Spleen (tissue), 11 donors: ENCODE data around the gene POC5. TPM values are rescaled to one million over a fixed set of nuclear protein-coding genes. Genes with fewer than 3 reads are reported as not detected.

Experiments used
- DNase-seq: peaks from one replicate; pipeline ENCODE4 v3.0.0-alpha.2; 2020
- H3K27ac ChIP-seq, 8 donors: fragments of 200-600 bp; sonication (generic) in 7 of 8; 1 replicate in 4 of 8; 2 replicates in 4 of 8; pipeline versions ENCODE4 v1.5.0 to v1.8.0; 2016 to 2021; ENCODE audit warnings: inconsistent platforms in 4 of 8, mild to moderate bottlenecking in 4 of 8, moderate library complexity in 1 of 8
- H3K27me3 ChIP-seq, 7 donors: fragments of 200-600 bp; sonication (generic) in 6 of 7; replicated peaks in 1 of 7; 1 replicate in 4 of 7; 2 replicates in 3 of 7; pipeline versions ENCODE4 v1.5.0 to v1.8.0; 2016 to 2021; ENCODE audit warnings: inconsistent platforms in 3 of 7, mild to moderate bottlenecking in 1 of 7
- H3K36me3 ChIP-seq, 6 donors: fragments of 200-600 bp; sonication (generic) in 5 of 6; 1 replicate in 4 of 6; 2 replicates in 2 of 6; pipeline versions ENCODE4 v1.5.0 to v1.8.0; 2016 to 2021; ENCODE audit warnings: inconsistent platforms in 2 of 6
- H3K4me1 ChIP-seq, 6 donors: fragments of 200-600 bp; sonication (generic) in 5 of 6; 1 replicate in 3 of 6; 2 replicates in 3 of 6; pipeline versions ENCODE4 v1.5.0 to v1.8.0; 2016 to 2021; ENCODE audit warnings: inconsistent platforms in 3 of 6
- H3K4me3 ChIP-seq, 8 donors: fragments of 200-600 bp; sonication (generic) in 7 of 8; 1 replicate in 4 of 8; 2 replicates in 4 of 8; pipeline versions ENCODE4 v1.5.0 to v1.8.0; 2016 to 2021; ENCODE audit warnings: inconsistent platforms in 4 of 8, mild to moderate bottlenecking in 4 of 8, moderate library complexity in 2 of 8
- H3K9me3 ChIP-seq, 8 donors: fragments of 200-600 bp; sonication (generic) in 7 of 8; 1 replicate in 4 of 8; 2 replicates in 4 of 8; pipeline versions ENCODE4 v1.5.0 to v1.8.0; 2016 to 2021; ENCODE audit warnings: inconsistent platforms in 4 of 8
- POLR2A ChIP-seq, 3 donors: fragments of 450-650 bp; IDR thresholded peaks; one replicate each; pipeline ENCODE4 v1.5.1; 2017; ENCODE audit warnings: antibody characterized with exemption in 3 of 3, mild to moderate bottlenecking in 1 of 3
- POLR2AphosphoS5 ChIP-seq, 3 donors: sonication (generic); formaldehyde crosslinking; IDR thresholded peaks; one replicate each; pipeline ENCODE4 v1.5.1; 2017; ENCODE audit warnings: antibody characterized with exemption in 3 of 3
- WGBS, 5 donors: extraction: QIAGEN DNeasy Blood & Tissue Kit in 3 of 5; methylation state at CpG; one replicate each; pipeline versions ENCODE4 v1.1.5 to v1.1.7; 2013 to 2018; 5-methylcytosine and 5-hydroxymethylcytosine counted together
- intact Hi-C: fragments of 100-400 bp; cut with DNase I; formaldehyde crosslinking; loops from one replicate; pipeline ENCODE4 v1.15.0; 2023; ENCODE audit warnings: low total_unique reads
- polyA plus RNA-seq, 3 donors: library from polyadenylated mRNA; stranded (reverse); fragments of 200-250 nt; gene quantifications; one replicate each; pipeline ENCODE4 v1.2.1, GENCODE V29; 2013
- total RNA-seq, 7 donors: library from RNA; depleted of rRNA in 3 of 7; stranded (reverse); fragments of >200 nt in 3 of 7; fragmentation: NEBNext Ultra II Directional in 4 of 7; extraction: Animal tissue kit (Norgen Biotek cat#: 25700) in 4 of 7; gene quantifications; one replicate each; pipeline versions ENCODE4 v1.1.0 to v1.2.1, GENCODE V29; 2016 to 2021
- TF ChIP-seq, protein P1 (sequence below), 11 experiments: fragments of 200-600 bp in 7 of 11; fragments of 450-650 bp in 4 of 11; sonication (generic) in 4 of 11; IDR thresholded peaks in 8 of 11; conservative IDR thresholded peaks in 3 of 11; 1 replicate in 7 of 11; 2 replicates in 4 of 11; pipeline versions ENCODE4 v1.4.0 to v1.8.0; 2016 to 2021; ENCODE audit warnings: antibody characterized with exemption in 11 of 11, inconsistent platforms in 4 of 11, mild to moderate bottlenecking in 1 of 11
- donor health status: healthy with polysubstance abuse.
- donor health status: DM: no; HTN: no; CAD: no; lungs with moderate emphysema.
- donor health status: DM: no; HTN: no; CAD: no.
- donor health status: Bipolar disorder and iron deficiency.
- donor health status: healthy.
- donor health status: DM: no; HTN: no; CAD: no.
- donor health status: DM: yes; HTN: yes; CAD: no.

POC5 gene
- total and polyA plus RNA-seq, 10 donors: 11.2 to 36.0 (median 15.3) TPM

DNA sequence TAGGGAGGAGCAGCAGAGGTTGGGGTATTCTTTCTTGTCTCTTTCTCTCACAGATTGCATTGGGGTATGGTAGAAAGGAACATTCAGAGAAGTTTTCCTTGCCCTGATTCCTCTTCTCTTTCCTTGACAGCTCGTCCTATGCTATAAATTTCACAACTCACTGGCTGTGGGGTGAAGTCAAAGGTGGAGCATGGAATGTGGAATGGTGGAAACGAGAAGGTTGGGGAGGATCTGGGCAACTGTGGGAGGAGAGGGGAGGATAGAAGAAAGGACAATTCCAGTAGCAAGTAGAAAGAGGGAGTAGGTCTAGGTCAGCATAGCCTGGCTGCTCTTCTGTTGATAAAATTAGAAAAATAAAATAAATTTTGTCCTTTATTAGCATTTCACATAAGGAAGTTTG, 39.0 kb upstream of the POC5 start:
- Histone ChIP-seq H3K9me3 (peaks cover 0 to 4% (median 0%) of the 10 kb centered on the region in 8 donors), H3K27ac (no peak overlapping the region), H3K36me3 (no peaks in the 10 kb centered on the region), H3K27me3 (peaks cover 0 to 7% (median 0%) of the 10 kb centered on the region in 7 donors), H3K4me1 (no peaks in the 10 kb centered on the region), H3K4me3 (no peak overlapping the region)
- 28 to 45% (median 40%) methylated on average over 2 of the region's 2 CpGs for WGBS, 5 donors
- DNase-seq: no peak
- TF ChIP-seq, protein P1, sequence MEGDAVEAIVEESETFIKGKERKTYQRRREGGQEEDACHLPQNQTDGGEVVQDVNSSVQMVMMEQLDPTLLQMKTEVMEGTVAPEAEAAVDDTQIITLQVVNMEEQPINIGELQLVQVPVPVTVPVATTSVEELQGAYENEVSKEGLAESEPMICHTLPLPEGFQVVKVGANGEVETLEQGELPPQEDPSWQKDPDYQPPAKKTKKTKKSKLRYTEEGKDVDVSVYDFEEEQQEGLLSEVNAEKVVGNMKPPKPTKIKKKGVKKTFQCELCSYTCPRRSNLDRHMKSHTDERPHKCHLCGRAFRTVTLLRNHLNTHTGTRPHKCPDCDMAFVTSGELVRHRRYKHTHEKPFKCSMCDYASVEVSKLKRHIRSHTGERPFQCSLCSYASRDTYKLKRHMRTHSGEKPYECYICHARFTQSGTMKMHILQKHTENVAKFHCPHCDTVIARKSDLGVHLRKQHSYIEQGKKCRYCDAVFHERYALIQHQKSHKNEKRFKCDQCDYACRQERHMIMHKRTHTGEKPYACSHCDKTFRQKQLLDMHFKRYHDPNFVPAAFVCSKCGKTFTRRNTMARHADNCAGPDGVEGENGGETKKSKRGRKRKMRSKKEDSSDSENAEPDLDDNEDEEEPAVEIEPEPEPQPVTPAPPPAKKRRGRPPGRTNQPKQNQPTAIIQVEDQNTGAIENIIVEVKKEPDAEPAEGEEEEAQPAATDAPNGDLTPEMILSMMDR (IDR thresholded peaks at IDR 0.05 in 8 of 11, conservative IDR thresholded peaks at IDR 0.05 in 3 of 11): no peak
- no peak for TF ChIP-seq POLR2AphosphoS5 (IDR thresholded peaks at IDR 0.05)
- TF ChIP-seq POLR2A (IDR thresholded peaks at IDR 0.05): no peak
- intact Hi-C loops: no loop called here

DNA sequence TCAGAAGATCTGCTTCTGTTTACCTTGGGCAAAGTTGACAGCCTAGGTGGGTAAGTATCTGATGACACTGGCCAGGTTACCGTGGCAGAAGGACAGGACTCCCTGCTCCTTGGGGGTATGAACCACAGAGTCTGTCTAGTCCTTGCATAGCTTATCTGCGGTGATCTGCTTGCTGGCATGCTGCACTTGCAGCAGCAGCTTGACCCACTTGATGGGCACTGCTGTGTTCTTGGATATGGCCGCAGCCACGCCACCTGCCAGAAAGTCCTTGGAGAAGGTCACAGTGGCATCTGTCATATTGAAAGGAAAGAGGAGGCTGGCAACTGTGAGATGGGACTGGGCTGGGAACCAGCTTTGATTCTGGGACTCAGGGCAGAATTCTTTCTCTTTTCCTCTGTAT, 35.9 kb upstream of the POC5 start:
- Histone ChIP-seq H3K36me3 (no peaks in the 10 kb centered on the region), H3K4me1 (no peaks in the 10 kb centered on the region), H3K4me3 (no peak overlapping the region), H3K27ac (no peak overlapping the region), H3K27me3 (peaks cover 0 to 7% (median 0%) of the 10 kb centered on the region in 7 donors), H3K9me3 (no peaks in the 10 kb centered on the region)
- DNase-seq: no peak
- intact Hi-C loops: no loop called here
- WGBS, 5 donors: 88 to 92% (median 89%) methylated on average over 4 of the region's 4 CpGs
- TF ChIP-seq POLR2A (IDR thresholded peaks at IDR 0.05) (no peak), POLR2AphosphoS5 (IDR thresholded peaks at IDR 0.05) (no peak)
- TF ChIP-seq, protein P1 (IDR thresholded peaks at IDR 0.05 in 8 of 11, conservative IDR thresholded peaks at IDR 0.05 in 3 of 11): no peak

DNA sequence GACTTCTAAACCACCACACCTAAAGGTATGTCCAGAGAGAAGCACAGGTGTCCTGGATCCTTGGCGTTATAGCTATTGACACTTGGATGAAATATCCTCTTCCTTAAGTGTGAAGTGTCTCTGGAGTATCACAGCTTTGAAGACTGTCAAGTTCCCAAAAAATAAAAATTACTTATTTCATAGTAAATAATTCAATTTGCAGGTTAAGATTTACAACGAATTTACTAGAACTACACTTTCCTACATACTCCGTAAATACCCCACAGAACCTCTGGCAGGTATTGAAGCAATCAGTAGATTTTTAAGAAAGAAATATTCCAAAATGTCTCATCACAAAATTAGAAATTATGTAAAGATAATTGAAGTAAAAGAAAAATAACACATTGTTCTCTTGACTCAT, 27.1 kb upstream of the POC5 start:
- H3K27ac ChIP-seq: no peak overlapping the region
- H3K36me3 ChIP-seq: no peaks in the 10 kb centered on the region
- WGBS, 5 donors: 85 to 92% (median 89%) methylated on average over 3 of the region's 3 CpGs
- no peak for DNase-seq
- no peaks in the 10 kb centered on the region for H3K9me3 ChIP-seq
- H3K4me1 ChIP-seq: no peaks in the 10 kb centered on the region
- H3K4me3 ChIP-seq: no peak overlapping the region
- no peaks in the 10 kb centered on the region for H3K27me3 ChIP-seq
- intact Hi-C loops: no loop called here
- TF ChIP-seq POLR2AphosphoS5 (IDR thresholded peaks at IDR 0.05) (no peak), POLR2A (IDR thresholded peaks at IDR 0.05) (no peak)
- TF ChIP-seq, protein P1 (IDR thresholded peaks at IDR 0.05 in 8 of 11, conservative IDR thresholded peaks at IDR 0.05 in 3 of 11): no peak

DNA sequence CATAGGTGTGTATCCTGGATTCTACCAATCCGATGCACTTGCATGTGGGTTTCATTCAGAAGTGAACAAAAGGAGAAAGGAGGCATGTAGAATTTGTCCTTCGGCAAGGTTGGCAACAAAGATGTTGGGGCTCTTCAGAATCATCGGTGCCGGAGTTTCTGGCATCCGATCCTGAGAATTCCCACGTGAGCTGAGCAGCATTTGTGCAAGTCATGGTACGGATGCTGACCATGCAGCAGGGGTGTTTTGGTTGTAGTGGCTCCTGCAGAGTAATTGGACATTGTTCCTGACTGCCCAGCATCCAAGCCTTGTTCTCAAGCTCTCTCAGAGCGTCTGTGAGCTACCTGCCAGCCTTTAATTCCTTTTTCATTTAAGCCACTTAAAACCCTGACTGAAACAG, 19.0 kb upstream of the POC5 start:
- intact Hi-C loops: no loop called here
- WGBS, 5 donors: 83 to 91% (median 87%) methylated on average over 8 of the region's 8 CpGs
- DNase-seq: no peak
- Histone ChIP-seq H3K4me1 (no peaks in the 10 kb centered on the region), H3K4me3 (no peak overlapping the region), H3K9me3 (peaks cover 0 to 11% (median 7%) of the 10 kb centered on the region in 8 donors), H3K27me3 (no peaks in the 10 kb centered on the region), H3K27ac (no peak overlapping the region), H3K36me3 (no peaks in the 10 kb centered on the region)
- no peak for TF ChIP-seq POLR2AphosphoS5 (IDR thresholded peaks at IDR 0.05)
- TF ChIP-seq, protein P1 (IDR thresholded peaks at IDR 0.05 in 8 of 11, conservative IDR thresholded peaks at IDR 0.05 in 3 of 11): no peak
- TF ChIP-seq POLR2A (IDR thresholded peaks at IDR 0.05): no peak
